NCI-H510A (cell line): ENCODE data around the gene TNRC18.
"Not testable (repeated sequence)": the region's sequence is repeated elsewhere in the genome, so short reads cannot be mapped to it uniquely, and the experiment has no call there.

ENCODE experiments used
- DNase-seq: peaks from one replicate; lab custom pipeline; 2025; lab: John Stamatoyannopoulos, UW

Gene TNRC18

GRCh38 chr7:5315761-5316160 lies 107.9 kb downstream of the TNRC18 start:
- DNase-seq = no peak

DNA sequence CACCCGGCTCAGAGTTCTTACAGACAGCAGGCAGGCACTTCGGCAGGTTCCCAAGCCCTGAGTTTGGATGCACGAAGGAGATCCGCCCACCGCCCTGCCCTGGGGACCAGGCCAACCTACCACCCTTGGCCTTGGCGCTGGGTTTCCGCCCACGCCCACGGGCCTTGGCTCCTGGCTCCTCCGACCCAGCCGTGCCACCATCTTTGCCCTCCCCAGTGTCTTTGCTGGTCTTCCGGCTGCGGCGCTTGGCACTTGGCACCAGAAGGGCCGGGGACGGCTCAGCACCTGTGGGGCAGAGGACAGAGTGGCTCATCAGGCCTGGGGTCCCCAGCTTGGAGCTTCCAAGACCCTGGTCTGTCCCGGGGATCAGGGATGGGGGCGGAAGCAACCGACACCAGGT lies 108.8 kb downstream of the TNRC18 start:
- DNase-seq = no peak

- not testable (repeated sequence) for DNase-seq
Measured at GRCh38 chr7:5313076-5313885, 110.4 kb downstream of the TNRC18 start.

DNA sequence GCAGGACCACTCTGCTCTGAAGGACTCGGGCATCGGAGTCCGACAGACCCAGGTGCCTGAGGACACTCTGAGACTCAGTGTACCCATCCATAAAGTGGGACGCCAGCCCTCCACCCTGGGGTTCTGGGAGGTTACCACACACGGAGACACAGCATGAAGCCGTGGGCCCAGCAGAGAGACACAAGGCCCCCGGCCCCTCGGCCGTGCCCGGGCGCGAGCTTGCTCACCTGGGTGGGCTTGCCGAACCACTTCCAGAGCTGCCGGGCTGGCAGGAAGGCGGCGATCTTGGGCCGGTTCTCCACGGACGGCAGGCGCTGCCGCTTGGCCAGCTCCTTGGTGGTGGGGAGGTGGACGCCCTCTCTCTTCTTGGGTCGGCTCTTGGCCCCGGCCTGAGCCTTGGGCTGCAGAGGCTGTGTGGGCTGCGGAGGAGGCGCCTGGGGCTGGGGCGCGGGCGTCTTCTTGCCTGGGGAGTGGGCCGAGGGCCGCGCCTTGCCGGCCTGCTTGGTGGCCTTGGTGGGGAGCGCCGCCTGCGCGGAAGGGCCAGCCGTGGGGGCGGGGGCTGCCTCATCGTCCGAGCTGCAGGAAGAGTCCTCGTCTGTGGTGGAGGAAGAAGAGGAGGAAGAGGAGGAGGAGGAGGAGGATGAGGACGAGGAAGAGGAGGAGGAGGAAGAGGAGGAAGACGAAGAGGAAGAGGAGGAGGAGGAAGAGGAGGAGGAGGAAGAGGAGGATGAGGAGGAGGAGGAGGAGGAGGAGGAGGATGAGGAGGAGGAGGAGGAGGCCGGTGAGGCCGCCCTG lies 111.2 kb downstream of the TNRC18 start:
- DNase-seq = not testable (repeated sequence)

DNA sequence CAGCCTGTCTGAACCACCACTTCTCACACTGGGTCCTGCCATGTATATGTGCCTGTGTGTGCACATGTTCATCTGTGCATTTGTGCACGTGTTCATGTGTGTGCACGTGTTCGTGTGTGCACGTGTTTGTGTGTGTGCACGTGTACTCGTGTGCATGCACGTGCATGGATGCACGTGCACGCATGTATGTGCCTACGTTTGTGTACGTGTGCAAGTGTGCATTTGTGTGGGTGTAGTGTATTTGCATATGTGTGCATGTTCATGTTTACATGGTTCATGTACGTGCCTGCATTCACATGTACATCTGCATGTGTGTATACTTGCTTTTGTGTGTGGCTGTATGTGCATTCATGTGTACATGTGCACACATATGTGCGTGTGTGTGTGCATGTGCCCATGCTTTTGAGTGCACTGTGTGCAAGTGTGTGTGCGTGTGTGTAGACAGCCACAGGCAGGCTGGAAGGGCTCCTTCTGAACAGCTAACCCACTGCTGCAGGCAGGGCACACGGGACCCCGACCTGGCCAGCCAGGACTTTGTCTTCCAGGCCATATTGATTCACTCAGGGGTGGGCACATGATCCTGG lies 112.7 kb downstream of the TNRC18 start:
- no peak for DNase-seq

DNA sequence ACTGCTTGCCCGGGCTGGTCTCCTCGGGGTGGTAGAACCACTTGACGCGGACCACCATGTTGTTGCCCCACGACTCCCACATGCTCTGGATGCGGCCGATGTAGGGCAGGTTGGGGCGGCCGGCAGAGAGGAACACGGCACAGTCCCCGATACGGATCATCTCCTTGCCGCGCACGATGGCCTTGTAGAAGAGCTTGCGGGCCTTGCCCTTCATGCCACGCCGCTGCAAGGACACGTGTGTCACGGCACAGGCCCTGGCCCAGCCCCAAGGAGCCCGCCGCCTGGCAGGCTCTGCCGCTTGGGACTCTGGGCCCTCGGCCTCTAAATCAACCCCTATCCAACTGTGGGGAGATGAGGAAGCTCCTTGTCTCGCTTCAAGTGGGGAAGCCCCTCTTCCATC lies 114.5 kb downstream of the TNRC18 start:
- DNase-seq = no peak

DNA sequence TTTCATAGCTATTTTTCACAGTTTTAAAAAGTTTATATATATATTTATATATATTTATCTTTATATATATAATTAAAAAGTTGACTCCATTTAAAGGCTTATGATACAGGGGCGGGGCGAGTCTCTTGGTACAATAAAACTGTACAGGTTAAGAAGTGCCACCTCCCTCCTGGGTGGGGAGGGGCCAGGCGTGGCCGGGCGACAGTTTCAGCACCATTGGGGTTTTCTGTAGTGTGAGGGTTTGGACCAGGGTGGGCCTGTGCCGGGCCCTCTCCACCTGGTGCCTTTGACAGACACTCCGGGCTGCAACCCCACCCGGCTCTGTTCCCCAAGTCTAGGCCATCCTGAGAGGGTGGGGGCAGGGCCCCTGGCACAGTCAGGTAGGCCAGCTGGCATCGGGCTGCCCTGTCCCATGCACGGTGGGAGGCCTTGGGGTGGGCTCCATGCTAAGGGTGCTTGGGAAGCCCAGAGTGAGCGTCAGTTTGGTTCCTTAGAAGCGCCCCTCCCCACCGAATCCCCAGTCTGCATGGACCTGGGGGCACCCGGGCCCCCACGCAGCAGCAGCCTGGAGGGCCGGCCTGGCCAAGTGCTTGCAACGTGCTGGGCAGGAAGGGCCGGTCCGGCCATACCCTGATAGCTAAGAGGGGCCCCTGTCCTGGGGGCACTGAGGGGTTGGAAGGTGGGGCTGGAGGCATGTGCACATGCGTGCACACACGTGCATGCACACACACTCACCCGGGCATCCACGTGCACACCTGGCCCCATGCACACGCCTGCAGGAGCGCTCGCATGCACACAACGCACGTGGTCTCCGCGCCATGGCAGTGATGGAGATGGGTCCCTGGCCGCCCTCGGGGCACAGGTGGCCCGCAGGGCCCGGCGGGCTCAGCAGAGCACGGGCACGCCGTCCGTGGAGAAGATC lies 116.2 kb downstream of the TNRC18 start:
- DNase-seq = not testable (repeated sequence)

DNA sequence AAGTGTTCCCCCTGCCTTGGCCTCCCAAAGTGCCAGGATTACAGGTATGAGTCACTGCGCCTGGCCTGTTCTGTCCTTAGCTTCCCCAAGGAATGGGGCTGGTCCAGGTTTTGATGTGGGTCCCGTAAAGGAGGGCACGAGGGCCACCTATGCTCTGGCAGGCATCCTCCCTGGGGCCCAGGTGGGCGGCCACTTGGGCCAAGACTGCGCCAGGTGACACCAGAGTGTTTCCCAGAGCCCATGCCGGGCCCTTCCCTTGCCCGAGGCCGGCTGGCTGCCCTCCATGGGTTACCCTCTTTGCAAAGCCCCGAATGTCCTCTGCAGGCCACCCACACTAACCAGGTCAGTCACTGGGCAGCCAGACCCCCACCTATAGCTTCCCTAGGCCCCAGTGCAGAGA lies 118.6 kb downstream of the TNRC18 start:
- DNase-seq = not testable (repeated sequence)

DNA sequence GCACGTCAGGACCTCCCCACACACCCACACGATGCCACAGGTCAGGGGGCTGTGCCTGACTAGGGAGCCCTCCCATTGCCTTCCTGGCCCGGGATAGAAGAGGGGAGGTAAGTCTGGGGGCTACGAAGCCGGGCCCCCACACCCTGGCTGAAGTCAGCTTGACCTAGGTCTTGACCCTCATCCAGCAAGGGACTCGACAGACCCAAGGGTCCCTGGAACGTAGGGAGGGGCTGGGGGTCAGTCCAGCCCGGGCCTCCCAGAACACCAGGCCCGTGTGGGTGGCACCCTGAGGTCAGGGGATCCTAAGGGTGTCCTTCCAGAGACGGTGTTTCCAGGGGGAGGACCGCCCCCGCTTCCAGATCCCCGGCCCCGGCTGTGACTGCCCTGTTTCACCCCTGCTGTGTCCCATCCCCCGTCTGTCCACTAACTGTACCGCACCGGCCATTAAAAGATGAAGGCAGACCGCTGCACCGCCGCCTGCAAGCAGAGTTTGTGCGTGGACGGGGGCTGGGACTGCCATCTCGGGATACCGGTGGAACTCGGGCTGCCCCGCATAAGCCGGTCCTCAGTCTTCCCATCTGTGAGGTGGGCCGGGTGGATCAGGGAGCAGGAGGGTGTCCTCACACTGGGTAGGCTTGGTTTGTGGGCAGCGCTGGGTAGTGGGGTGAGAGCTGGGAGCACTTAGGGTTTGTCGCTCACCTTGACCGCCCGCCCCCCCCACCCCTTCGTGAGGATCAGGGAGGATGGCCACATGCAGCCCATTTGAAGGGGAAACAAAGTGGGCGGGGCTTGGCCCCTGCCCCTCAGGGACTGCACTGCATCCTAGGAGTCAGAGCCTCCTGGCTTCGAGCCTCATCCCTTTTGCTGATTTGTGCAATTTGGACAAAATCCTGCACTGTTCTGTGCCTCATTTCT lies 119.8 kb downstream of the TNRC18 start:
- DNase-seq = no peak

- DNase-seq = no peak
Measured at GRCh38 chr7:5303061-5303460, 120.6 kb downstream of the TNRC18 start.

DNA sequence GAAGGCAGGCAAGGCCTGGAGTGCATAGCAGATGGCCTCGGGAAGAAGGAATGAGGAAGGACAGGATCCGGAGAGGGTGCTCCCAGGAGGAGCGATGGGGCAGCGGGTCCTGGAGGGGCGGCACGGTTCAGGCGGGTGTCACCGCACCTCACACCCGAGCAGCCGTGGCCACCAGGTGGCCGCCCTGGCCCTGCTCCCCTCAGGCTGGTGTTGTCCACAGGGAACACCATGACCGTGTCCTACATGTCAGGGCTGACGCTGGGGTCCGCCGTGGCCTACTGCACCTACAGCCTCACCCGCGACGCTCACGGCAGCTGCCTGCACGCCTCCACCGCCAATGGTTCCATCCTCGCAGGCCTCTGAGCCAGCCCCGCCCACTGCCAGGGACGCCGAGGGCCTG lies 121.1 kb downstream of the TNRC18 start:
- no peak for DNase-seq

GRCh38 chr7:5300366-5300765 lies 123.3 kb downstream of the TNRC18 start:
- no peak for DNase-seq

DNA sequence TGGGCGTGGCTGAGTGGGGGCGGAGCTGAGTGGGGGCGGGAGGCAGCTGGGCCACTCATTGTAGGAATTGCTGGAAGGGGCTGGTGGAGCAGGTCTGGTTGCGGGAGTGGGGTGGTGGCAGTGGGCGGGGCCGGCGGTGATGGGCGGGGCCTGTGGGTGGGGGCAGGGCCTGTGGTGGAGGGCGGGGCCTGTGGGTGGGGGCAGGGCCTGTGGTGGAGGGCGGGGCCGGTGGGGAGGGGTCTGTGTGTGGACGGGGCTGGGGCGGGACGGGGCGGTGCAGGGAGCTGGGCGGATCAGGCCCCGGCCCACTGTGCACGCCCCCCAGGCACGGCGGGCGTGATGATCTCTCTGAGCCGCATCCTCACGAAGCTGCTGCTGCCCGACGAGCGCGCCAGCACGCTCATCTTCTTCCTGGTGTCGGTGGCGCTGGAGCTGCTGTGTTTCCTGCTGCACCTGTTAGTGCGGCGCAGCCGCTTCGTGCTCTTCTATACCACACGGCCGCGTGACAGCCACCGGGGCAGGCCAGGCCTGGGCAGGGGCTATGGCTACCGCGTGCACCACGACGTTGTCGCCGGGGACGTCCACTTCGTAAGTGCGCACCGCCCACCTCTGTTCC lies 126.9 kb downstream of the TNRC18 start:
- no peak for DNase-seq

DNA sequence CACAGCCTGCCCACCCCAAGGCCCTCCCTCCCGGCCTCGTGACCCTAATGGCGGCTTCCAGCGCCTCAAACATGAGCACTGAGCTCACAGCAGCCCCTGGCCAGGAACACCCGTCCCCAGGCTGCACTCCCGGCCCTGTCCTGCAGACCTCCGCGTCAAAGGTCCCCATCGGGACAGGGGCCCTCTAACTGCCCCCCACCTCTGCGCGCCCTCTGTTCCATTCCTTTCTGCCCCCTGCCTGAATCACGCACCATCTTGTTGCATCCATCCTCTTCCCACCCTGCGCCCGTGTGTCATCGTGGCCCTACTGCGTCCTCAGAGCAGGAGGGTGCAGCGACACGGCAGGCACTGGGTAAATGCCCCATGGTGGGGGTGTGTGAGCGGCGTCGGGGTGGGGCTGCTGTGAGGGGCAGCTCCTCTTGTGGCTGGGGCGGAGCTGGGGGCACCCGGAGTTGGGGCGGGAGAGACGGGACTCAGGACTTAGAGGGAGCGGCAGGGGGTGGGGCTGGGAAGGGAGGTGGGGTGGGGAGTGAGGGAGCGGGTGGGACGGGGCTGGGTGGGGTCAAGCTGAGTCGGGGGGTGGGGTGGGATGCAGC lies 127.5 kb downstream of the TNRC18 start:
- no peak for DNase-seq

GRCh38 chr7:5295039-5296014 lies 128.3 kb downstream of the TNRC18 start:
- no peak for DNase-seq

GRCh38 chr7:5294169-5294987 lies 129.3 kb downstream of the TNRC18 start:
- DNase-seq = no peak

GRCh38 chr7:5291711-5292335 lies 131.8 kb downstream of the TNRC18 start:
- DNase-seq = not testable (repeated sequence)
